Endothelial cell of umbilical vein (primary cell): ENCODE measurements around the gene RHBDD3. TPM values are rescaled to one million over a fixed set of nuclear protein-coding genes. Genes with fewer than 3 reads are reported as not detected.

Experiments
- BruUV-seq: library from RNA; stranded (reverse); fragments of 400-500 nt; replicated peaks from 2 replicates; lab custom pipeline; 2021; lab: Mats Ljungman, UMichigan
- CTCF ChIA-PET: fragments of 300-600, 350-600 bp; sonication (Branson Sonifier 250); formaldehyde crosslinking; loops from one replicate; lab custom pipeline; 2021; ENCODE audit warnings: antibody characterized with exemption, inconsistent platforms; lab: Charles Lee
- POLR2A ChIA-PET: fragments of 300-600, 350-600 bp; sonication (Branson Sonifier 250); formaldehyde crosslinking; loops from one replicate; lab custom pipeline; 2021; ENCODE audit warnings: antibody characterized with exemption, inconsistent platforms; lab: Charles Lee
- DNase-seq: peaks from one replicate; pipeline ENCODE4 v3.0.0-alpha.2; 2011; ENCODE audit warnings: low read depth, low spot score
- FAIRE-seq: peaks from 2 replicates; lab custom pipeline; 2011; peaks lifted over from hg19 to GRCh38; lab: Jason Lieb, UNC
- H2AFZ ChIP-seq: 2 replicates; pipeline ENCODE4 v1.6.0; 2012; ENCODE audit warnings: low read depth, low read length, control low read depth, inconsistent platforms
- H3K27ac ChIP-seq: 2 replicates; pipeline ENCODE4 v1.5.1; 2011; ENCODE audit warnings: low read depth, mild to moderate bottlenecking, control low read depth, low read length, moderate library complexity; ENCODE audit not compliant: insufficient read depth
- H3K27me3 ChIP-seq, 2 experiments: 2 replicates each; pipeline versions ENCODE4 v1.6.0 to v1.6.1; 2011; ENCODE audit warnings: low read length in 2 of 2, mixed read lengths in 1 of 2; ENCODE audit not compliant: control insufficient read depth in 2 of 2, insufficient read depth in 2 of 2
- H3K36me3 ChIP-seq, 2 experiments: 2 replicates in 1 of 2; 3 replicates in 1 of 2; pipeline ENCODE4 v1.5.1; 2011; ENCODE audit warnings: low read length in 2 of 2, mild to moderate bottlenecking in 1 of 2, moderate library complexity in 1 of 2; ENCODE audit not compliant: control insufficient read depth in 2 of 2, insufficient read depth in 2 of 2; ENCODE audit errors: extremely low read depth in 1 of 2
- H3K4me1 ChIP-seq: 3 replicates; pipeline ENCODE4 v1.5.1; 2011; ENCODE audit warnings: mild to moderate bottlenecking, low read length; ENCODE audit not compliant: control insufficient read depth, insufficient read depth; ENCODE audit errors: extremely low read depth
- H3K4me2 ChIP-seq: 2 replicates; pipeline ENCODE4 v1.6.1; 2011; ENCODE audit warnings: low read length, control low read depth, mixed read lengths; ENCODE audit not compliant: insufficient read depth
- H3K4me3 ChIP-seq, 3 experiments: fragments of 200-600 bp in 1 of 3; sonication (generic), shearing (Covaris generic) in 1 of 3; replicated peaks in 1 of 3; 2 replicates each; pipeline ENCODE4 v1.5.1; 2011 to 2016; ENCODE audit warnings: control low read depth in 3 of 3, low read length in 3 of 3, mild to moderate bottlenecking in 2 of 3, inconsistent platforms in 1 of 3, low read depth in 1 of 3, moderate library complexity in 1 of 3; ENCODE audit not compliant: insufficient read depth in 1 of 3
- H3K79me2 ChIP-seq: 2 replicates; pipeline ENCODE4 v1.6.0; 2012; ENCODE audit warnings: low read length, inconsistent platforms; ENCODE audit not compliant: control insufficient read depth, insufficient read depth
- H3K9ac ChIP-seq: replicated peaks from 2 replicates; pipeline ENCODE3; 2011; ENCODE audit warnings: low read length, control low read depth; ENCODE audit not compliant: insufficient read depth; ENCODE audit errors: extremely low read depth
- H3K9me1 ChIP-seq: replicated peaks from 3 replicates; pipeline ENCODE4 v1.6.0; 2011; ENCODE audit warnings: mild to moderate bottlenecking, low read length; ENCODE audit not compliant: control insufficient read depth, insufficient read depth; ENCODE audit errors: extremely low read depth
- H3K9me3 ChIP-seq: replicated peaks from 2 replicates; pipeline ENCODE4 v1.5.1; 2012; ENCODE audit warnings: low read length, inconsistent platforms; ENCODE audit not compliant: control insufficient read depth, insufficient read depth
- H4K20me1 ChIP-seq: replicated peaks from 2 replicates; pipeline ENCODE3; 2011; ENCODE audit warnings: mild to moderate bottlenecking, low read length; ENCODE audit not compliant: control insufficient read depth, insufficient read depth; ENCODE audit errors: extremely low read depth
- EZH2 ChIP-seq: IDR thresholded peaks from 2 replicates; pipeline ENCODE4 v1.6.1; 2012; ENCODE audit warnings: borderline replicate concordance, low read depth, mild to moderate bottlenecking, moderate library complexity, low read length, inconsistent platforms; ENCODE audit not compliant: severe bottlenecking
- FOS ChIP-seq: IDR thresholded peaks from 2 replicates; pipeline ENCODE4 v1.6.1; 2011; ENCODE audit warnings: mild to moderate bottlenecking, low read length, moderate library complexity, borderline replicate concordance; ENCODE audit not compliant: insufficient read depth
- GATA2 ChIP-seq: IDR thresholded peaks from 2 replicates; pipeline ENCODE4 v1.7.0; 2011; ENCODE audit warnings: low read depth, mild to moderate bottlenecking, moderate library complexity, mixed read lengths, low read length; ENCODE audit not compliant: insufficient read length, insufficient read depth
- JUN ChIP-seq: IDR thresholded peaks from 2 replicates; pipeline ENCODE4 v1.6.1; 2011; ENCODE audit warnings: borderline replicate concordance, low read depth; ENCODE audit not compliant: insufficient read length, insufficient read depth
- MYC ChIP-seq: IDR thresholded peaks from one replicate; pipeline ENCODE4 v1.6.1; 2011; ENCODE audit warnings: mild to moderate bottlenecking, low read depth, low read length
- POLR2A ChIP-seq: IDR thresholded peaks from 2 replicates; pipeline ENCODE4 v1.6.1; 2012; ENCODE audit warnings: low read depth, mild to moderate bottlenecking, control low read depth, low read length
- POLR2AphosphoS5 ChIP-seq: IDR thresholded peaks from 2 replicates; pipeline ENCODE4 v1.6.1; 2012; ENCODE audit warnings: low read depth, mild to moderate bottlenecking, control low read depth, low read length, moderate library complexity; ENCODE audit not compliant: insufficient read depth
- dilution Hi-C: fragments of 300-500 bp; cut with MboI; formaldehyde crosslinking; loops from one replicate; pipeline ENCODE4 v1.15.0; 2019; ENCODE audit warnings: low sequenced_read_pairs; ENCODE audit not compliant: extremely low pct_ligation_motif_present
- intact Hi-C: fragments of 100-400 bp; cut with micrococcal nuclease; formaldehyde crosslinking; loops from one replicate; pipeline ENCODE4 v1.10.0; 2022
- polyA plus RNA-seq, 4 experiments: library from polyadenylated mRNA; depleted of rRNA in 3 of 4; stranded (reverse) in 3 of 4; unstranded in 1 of 4; fragments of >200 nt; gene quantifications; 2 replicates each; pipeline versions ENCODE4 v1.2.1 to v1.2.3, GENCODE V29; 2011 to 2012; ENCODE audit warnings: missing spikeins in 1 of 4
- total RNA-seq: library from RNA; stranded (reverse); gene quantifications from 2 replicates; pipeline ENCODE4 v1.2.3, GENCODE V29; 2021
- TF ChIP-seq, protein P1 (sequence below): IDR thresholded peaks from 2 replicates; pipeline ENCODE4 v1.6.1; 2011; ENCODE audit not compliant: insufficient read depth, insufficient read length
- TF ChIP-seq, protein P2 (sequence below), 2 donors: IDR thresholded peaks; 1 replicate in 1 of 2; 2 replicates in 1 of 2; pipeline ENCODE4 v1.5.1; 2011; ENCODE audit warnings: low read length in 2 of 2, mild to moderate bottlenecking in 2 of 2, moderate library complexity in 2 of 2, control low read depth in 1 of 2, inconsistent platforms in 1 of 2, low read depth in 1 of 2; ENCODE audit not compliant: insufficient read depth in 1 of 2; ENCODE audit errors: extremely low read depth in 1 of 2

RHBDD3 gene
- total and polyA plus RNA-seq, 2 donors (not counting 3 experiments of a cell fraction or from before 2014, with no cell fraction given) = 31.3 to 37.2 TPM

DNA sequence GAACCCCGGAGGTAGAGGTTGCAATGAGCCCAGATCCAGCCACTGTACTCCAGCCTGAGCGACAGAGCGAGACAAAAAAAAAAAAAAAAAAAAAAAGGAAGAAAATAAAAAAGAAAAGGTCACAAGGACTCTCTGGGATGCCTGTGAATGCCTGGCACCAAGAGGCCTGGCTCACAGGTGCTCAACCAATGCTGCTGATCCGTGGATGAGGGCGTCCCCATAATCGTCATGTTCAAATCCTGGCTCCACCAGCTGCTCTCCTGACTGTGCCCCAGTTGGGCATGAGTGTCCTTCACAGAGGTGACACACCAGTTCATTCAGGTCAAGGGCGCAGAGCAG is 38.0 kb upstream of the RHBDD3 start:
- Histone ChIP-seq H3K9me1 (no peaks in the 10 kb centered on the region), H3K36me3 (peaks cover 0 to 4% of the 10 kb centered on the region in 2 experiments), H4K20me1 (no peaks in the 10 kb centered on the region), H3K27ac (no peak overlapping the region), H3K4me2 (no peak overlapping the region), H3K4me3 (peak overlapping the region in 1 of 3 experiments; percentile 85), H3K79me2 (peaks cover 9% of the 10 kb centered on the region), H2AFZ (peak overlapping the region; percentile 93), H3K4me1 (peaks cover 33% of the 10 kb centered on the region), H3K9me3 (no peaks in the 10 kb centered on the region), H3K27me3 (no peaks in the 10 kb centered on the region), H3K9ac (no peak overlapping the region)
- CTCF ChIA-PET = interaction anchor here (1.1 to 2.0 kb wide), 5 partner anchors 11 to 54 kb away, joined by 3 to 16 read pairs (median 5); no protein-coding TSS in a partner anchor
- no TSS peak for BruUV-seq
- no peak for TF ChIP-seq POLR2A
- TF ChIP-seq, protein P1, sequence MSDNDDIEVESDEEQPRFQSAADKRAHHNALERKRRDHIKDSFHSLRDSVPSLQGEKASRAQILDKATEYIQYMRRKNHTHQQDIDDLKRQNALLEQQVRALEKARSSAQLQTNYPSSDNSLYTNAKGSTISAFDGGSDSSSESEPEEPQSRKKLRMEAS = no peak
- TF ChIP-seq POLR2AphosphoS5 = no peak
- TF ChIP-seq JUN = no peak
- TF ChIP-seq, protein P2, sequence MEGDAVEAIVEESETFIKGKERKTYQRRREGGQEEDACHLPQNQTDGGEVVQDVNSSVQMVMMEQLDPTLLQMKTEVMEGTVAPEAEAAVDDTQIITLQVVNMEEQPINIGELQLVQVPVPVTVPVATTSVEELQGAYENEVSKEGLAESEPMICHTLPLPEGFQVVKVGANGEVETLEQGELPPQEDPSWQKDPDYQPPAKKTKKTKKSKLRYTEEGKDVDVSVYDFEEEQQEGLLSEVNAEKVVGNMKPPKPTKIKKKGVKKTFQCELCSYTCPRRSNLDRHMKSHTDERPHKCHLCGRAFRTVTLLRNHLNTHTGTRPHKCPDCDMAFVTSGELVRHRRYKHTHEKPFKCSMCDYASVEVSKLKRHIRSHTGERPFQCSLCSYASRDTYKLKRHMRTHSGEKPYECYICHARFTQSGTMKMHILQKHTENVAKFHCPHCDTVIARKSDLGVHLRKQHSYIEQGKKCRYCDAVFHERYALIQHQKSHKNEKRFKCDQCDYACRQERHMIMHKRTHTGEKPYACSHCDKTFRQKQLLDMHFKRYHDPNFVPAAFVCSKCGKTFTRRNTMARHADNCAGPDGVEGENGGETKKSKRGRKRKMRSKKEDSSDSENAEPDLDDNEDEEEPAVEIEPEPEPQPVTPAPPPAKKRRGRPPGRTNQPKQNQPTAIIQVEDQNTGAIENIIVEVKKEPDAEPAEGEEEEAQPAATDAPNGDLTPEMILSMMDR (IDR thresholded peaks at IDR 0.05; ENCODE audit: extremely low read depth in 1 of 2, insufficient read depth in 1 of 2, low read depth in 1 of 2, low read length in 2 of 2) = no peak
- no peak for TF ChIP-seq EZH2
- no peak for TF ChIP-seq FOS
- TF ChIP-seq GATA2 = no peak
- TF ChIP-seq MYC = no peak
- intact Hi-C loops = loop anchor here (1.0 to 5.0 kb wide), 2 partner anchors 39 to 53 kb away; partner anchors contain the start of genes EWSR1 and RHBDD3
- POLR2A ChIA-PET = no interaction called here
- DNase-seq = no peak
- dilution Hi-C loops = no loop called here
- no peak for FAIRE-seq
